Progenitor cell of endocrine pancreas (in vitro differentiated cells): ENCODE measurements around the gene EPS8. TPM values are rescaled to one million over a fixed set of nuclear protein-coding genes. Genes with fewer than 3 reads are reported as not detected.

Source experiments
- DNase-seq: peaks from one replicate; pipeline ENCODE4 v3.0.0; 2021; ENCODE audit warnings: low spot score; ENCODE audit not compliant: unreplicated experiment
- H3K27ac Mint-ChIP-seq: 2 replicates; pipeline ENCODE4 v1.8.0; 2021; ENCODE audit warnings: mild to moderate bottlenecking, moderate library complexity, mixed read lengths
- H3K27me3 Mint-ChIP-seq: 2 replicates; pipeline ENCODE4 v1.8.0; 2021; ENCODE audit warnings: mixed read lengths
- H3K36me3 Mint-ChIP-seq: 2 replicates; pipeline ENCODE4 v1.8.0; 2022; ENCODE audit warnings: mixed read lengths; ENCODE audit not compliant: insufficient read depth
- H3K4me1 Mint-ChIP-seq: 2 replicates; pipeline ENCODE4 v1.8.0; 2021; ENCODE audit warnings: low read depth, mixed read lengths
- H3K4me3 Mint-ChIP-seq: 2 replicates; pipeline ENCODE4 v1.8.0; 2021; ENCODE audit warnings: low read depth, mild to moderate bottlenecking, moderate library complexity, mixed read lengths
- H3K9me3 Mint-ChIP-seq: 2 replicates; pipeline ENCODE4 v1.8.0; 2021; ENCODE audit warnings: low read depth, mixed read lengths
- CTCF ChIP-seq: fragments of 200-600 bp; sonication (generic); IDR thresholded peaks from one replicate; pipeline ENCODE4 v1.5.0; 2021; ENCODE audit warnings: antibody characterized with exemption, mild to moderate bottlenecking; ENCODE audit not compliant: unreplicated experiment
- total RNA-seq: library from RNA; stranded (reverse); gene quantifications from 2 replicates; pipeline ENCODE4 v1.2.1, GENCODE V29; 2021

EPS8 gene
- total RNA-seq, 1 donor from 2014 or later, result 23.2 TPM

GRCh38 chr12:15601210-15601800 lies 187.9 kb downstream of the EPS8 start:
- peaks cover 2% of the 10 kb centered on the region for H3K27me3 Mint-ChIP-seq
- no peaks in the 10 kb centered on the region for H3K9me3 Mint-ChIP-seq
- H3K4me3 Mint-ChIP-seq, result no peak overlapping the region
- H3K36me3 Mint-ChIP-seq, result no peaks in the 10 kb centered on the region
- H3K4me1 Mint-ChIP-seq, result peaks cover 3% of the 10 kb centered on the region
- no peak for DNase-seq
- TF ChIP-seq CTCF, result no peak
- H3K27ac Mint-ChIP-seq, result peak overlapping the region; percentile 26

GRCh38 chr12:15600223-15600935 lies 188.8 kb downstream of the EPS8 start:
- no peaks in the 10 kb centered on the region for H3K36me3 Mint-ChIP-seq
- H3K4me1 Mint-ChIP-seq, result peaks cover 3% of the 10 kb centered on the region
- no peak overlapping the region for H3K27ac Mint-ChIP-seq
- no peaks in the 10 kb centered on the region for H3K9me3 Mint-ChIP-seq
- H3K27me3 Mint-ChIP-seq, result peaks cover 2% of the 10 kb centered on the region
- no peak overlapping the region for H3K4me3 Mint-ChIP-seq
- TF ChIP-seq CTCF, result no peak
- DNase-seq, result no peak

- Mint-ChIP-seq H3K27me3 (peaks cover 2% of the 10 kb centered on the region), H3K4me3 (no peak overlapping the region), H3K36me3 (no peaks in the 10 kb centered on the region), H3K9me3 (no peaks in the 10 kb centered on the region), H3K27ac (no peak overlapping the region), H3K4me1 (no peaks in the 10 kb centered on the region)
- no peak for TF ChIP-seq CTCF
- no peak for DNase-seq
Observed at GRCh38 chr12:15599266-15600037, 189.7 kb downstream of the EPS8 start.

- peaks cover 2% of the 10 kb centered on the region for H3K27me3 Mint-ChIP-seq
- no peaks in the 10 kb centered on the region for H3K4me1 Mint-ChIP-seq
- H3K4me3 Mint-ChIP-seq, result no peak overlapping the region
- no peak overlapping the region for H3K27ac Mint-ChIP-seq
- H3K36me3 Mint-ChIP-seq, result no peaks in the 10 kb centered on the region
- no peaks in the 10 kb centered on the region for H3K9me3 Mint-ChIP-seq
- no peak for TF ChIP-seq CTCF
- no peak for DNase-seq
Observed at GRCh38 chr12:15597125-15597830, 191.9 kb downstream of the EPS8 start.

- no peak overlapping the region for H3K4me3 Mint-ChIP-seq
- DNase-seq, result no peak
- TF ChIP-seq CTCF, result no peak
- H3K27ac Mint-ChIP-seq, result no peak overlapping the region
- H3K9me3 Mint-ChIP-seq, result no peaks in the 10 kb centered on the region
- H3K27me3 Mint-ChIP-seq, result no peaks in the 10 kb centered on the region
- no peaks in the 10 kb centered on the region for H3K4me1 Mint-ChIP-seq
- no peaks in the 10 kb centered on the region for H3K36me3 Mint-ChIP-seq
Observed at GRCh38 chr12:15596174-15596573, 193.0 kb downstream of the EPS8 start.
